Ramos (cell line): ENCODE data around the gene RAB15.

Experiments
- in situ Hi-C: fragments of 300-500 bp; cut with MboI; formaldehyde crosslinking; loops from one replicate; pipeline ENCODE4 v1.14.3; 2022; ENCODE audit warnings: low sequenced_read_pairs; ENCODE audit not compliant: unreplicated experiment

The RAB15 gene

DNA sequence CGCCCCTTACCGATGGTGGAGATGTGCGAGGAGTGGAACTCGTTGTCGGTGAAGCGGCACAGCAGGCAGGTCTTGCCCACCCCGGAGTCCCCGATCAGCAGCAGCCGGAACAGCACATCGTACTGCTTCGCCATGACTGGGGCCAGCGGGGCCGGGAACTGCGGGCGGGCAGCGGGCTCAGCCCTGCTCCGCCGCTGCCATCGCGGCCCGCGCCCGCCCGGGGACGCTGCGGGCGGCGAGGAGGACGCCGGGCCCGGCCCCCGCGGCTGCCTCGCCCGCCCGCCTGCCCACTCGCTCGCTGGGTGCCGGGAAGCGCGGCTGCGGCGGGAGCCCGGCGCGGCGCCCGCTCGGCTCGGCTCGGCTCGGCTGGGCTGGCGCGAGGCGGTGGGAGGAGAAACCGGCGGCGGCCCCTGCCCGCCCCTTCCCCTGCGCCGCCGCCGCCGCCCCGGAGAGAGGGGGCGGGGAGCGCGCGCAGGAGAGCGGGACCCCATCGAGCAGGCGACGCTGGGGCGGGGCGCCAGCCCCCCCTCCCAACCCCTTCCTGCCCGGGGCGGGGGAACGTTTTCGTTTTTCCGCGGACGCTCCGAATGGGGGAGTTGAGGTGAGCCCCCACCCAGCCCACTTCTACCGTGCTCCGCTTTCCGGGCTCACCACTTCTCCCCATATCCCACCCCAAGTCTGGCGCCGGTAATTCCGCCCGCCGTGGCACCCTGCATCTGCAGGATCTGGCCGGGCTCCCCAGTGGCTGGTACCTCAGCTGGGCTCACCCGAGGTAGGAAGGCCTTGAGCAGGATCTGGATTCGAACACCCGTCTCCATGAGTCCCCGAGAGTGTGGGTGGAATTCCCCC lies at the start of gene RAB15:
Gene RAB15, minus strand, starts transcription at position 394 of the 849 bp plus-strand sequence. Its CDS starts 260 bp downstream, at position 134.
- in situ Hi-C loops, result no loop called here

DNA sequence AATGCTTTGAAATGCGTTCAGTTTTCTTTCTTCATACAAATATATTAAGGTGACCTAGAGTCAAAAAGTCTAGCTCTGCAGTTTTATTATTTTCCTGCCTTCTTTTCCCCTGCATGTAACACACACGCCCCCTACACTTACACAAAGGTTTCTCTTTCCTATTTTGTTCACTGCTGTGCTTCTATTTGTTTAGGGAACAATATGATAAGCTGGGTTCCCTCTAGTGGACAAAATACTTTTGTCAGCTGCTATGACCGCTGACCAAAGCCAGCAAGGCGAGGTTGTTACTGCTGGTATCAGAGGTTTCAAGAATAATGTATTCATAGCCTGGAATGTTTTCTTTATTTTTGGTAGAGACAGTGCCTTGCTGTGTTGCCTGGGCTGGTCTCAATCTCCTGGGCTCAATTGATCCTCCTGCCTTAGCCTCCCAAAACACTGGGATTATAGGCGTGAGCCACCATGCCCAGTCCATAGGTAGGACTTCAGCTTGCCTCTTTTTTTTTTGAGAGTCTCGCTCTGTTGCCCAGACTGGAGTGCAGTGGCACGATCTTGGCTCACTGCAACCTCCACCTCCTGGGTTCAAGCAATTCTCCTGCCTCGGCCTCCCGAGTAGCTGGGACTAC lies 47.9 kb upstream of the RAB15 start:
- in situ Hi-C loops, result no loop called here

DNA sequence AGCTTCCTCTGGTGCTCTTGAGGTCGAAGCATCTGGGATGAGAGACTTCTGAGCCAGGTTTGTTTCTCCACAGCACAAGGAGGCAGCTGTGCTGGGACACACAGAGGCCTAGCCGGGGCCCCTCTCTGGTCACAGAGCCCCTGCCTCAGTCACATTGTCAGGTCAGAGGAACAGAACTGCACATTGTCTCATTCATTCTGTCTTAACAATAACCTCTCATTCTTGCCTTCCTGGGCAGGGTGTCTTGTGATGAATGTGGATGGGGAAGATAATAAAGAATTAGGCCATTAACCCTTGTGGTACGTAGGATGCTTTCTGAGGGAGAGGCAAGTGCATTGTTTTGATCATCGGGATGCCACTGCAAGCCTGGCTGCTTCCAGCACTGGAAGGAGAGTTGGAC lies 44.3 kb upstream of the RAB15 start:
- in situ Hi-C loops, result no loop called here

DNA sequence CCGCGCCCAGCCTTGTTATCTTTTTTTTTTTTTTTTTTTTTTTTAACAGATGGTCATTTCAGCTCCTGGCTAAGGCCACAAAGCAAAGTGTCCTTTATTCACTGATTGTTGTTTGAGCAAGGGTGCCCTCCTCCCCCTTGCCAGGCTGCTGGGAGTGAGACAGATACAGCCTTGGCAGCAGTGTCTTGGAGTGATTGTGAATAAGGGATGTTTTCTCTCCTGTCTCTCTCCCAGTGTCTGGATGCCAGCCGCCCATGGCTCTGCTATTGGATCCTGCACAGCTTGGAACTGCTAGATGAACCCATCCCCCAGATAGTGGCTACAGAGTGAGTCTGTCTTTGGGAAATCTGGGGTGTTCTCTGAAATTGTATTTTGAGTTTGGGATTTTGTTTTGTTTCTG lies 43.3 kb upstream of the RAB15 start:
- in situ Hi-C loops, result no loop called here

DNA sequence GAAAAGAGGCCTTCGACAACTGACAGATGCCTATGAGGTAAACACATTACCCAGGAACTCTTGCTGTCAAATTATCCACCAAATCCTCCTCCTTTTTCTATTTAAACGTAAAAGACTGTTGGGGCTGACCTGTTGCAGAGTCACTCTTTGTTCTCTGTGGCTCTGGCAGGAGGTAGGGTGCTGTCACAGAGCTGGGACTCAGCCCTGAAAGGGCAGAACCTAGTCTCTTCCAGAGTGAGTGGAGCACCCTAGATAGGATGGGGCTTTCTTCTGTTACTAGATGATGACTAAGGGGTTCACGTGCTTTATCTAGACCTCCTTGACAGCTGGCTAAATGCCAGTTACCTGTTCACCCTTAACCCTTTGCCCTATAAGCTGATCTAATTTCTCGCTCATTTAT lies 40.2 kb upstream of the RAB15 start:
- in situ Hi-C loops, result no loop called here

DNA sequence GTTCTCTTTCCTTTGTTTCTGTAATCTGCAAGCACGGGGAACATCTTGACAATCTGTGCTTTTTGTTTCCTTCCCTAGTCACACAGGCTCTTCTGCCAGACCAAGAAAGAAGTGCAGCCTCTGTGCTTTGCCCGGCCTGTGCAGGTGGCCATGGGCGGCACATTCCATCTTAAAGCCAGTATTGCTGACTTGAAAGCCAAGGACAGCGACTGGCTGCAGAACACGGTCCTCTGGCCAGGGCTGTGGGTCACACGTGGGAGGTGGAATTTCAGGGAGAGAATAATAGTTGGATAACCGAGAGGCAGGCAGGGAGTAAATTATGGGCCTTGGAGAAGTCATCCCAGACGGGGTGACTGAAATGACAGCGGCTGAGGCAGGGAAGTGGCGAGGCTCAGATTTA lies 39.4 kb upstream of the RAB15 start:
- in situ Hi-C loops, result no loop called here

DNA sequence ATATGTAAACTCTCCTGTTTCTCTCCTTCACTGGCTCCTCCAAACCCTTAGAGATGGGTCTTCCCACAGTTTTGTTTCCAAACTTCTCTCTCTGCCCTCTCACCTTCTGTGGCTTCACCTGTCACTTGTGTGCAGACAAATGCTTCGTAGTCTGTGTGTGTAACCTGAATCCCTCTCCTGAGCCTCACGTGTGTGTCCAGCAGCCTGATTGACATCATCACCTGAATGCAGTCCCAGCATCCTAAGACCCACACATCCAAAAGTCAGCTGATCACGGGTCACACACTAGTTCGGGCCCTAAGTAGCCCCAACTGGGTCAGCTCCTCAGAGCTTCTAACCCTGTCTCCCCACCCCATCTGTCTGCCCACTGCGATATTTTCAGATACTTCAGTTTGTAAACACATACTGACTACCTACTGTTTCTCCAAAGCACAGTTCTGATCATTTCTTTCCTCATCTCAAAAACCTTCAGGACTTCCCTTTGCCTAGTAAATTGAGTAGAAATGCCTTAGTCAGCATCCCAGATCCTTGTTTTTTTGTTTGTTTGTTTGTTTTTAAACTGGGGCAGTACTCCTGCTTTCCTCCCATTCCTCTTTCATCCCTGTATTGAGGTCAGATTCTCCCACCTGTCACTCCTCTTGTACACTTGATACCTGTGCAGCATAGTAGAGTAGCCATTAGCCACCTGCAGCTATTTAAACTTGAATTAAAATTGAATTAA lies 38.2 kb upstream of the RAB15 start:
- in situ Hi-C loops, result no loop called here

DNA sequence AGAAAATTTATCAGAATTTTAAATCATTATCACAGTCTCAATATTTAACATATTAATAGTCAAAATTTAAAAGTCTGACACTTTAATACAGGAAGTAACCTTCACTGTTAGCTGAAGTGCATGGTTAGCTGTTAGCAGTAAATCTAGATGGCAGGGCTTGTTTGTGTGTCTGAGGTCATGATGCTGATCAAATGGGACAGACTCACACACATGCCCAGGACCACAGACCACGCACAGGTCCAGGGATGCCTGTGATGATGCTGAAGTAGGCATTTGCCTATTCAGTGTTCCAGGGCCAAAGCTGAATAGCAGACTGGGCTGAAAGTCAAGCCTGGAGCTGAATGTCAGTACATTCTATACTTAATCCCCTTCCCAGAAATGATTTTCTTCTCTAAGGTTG lies 35.1 kb upstream of the RAB15 start:
- in situ Hi-C loops, result no loop called here

DNA sequence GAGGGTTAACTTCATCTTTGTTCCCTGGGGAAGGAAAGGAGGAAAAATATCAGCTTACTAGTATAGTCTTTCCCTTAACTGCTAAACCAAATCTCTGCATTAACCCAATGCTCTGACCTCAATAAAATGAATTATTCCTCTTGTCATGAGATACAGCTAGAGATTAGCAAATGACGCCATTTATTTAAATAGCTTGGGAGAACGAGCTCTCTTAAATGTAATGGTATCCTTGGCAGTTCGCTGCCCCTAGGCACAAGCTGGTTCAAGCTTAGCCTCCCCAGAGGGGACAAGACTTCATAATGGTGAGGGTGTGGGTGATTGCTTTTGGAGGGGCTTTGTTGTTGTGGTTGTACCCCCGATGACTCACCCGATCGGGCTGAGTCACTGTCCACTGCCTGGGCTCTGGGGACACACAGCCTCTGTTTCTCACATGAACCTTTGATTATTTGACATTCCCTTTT lies 34.2 kb upstream of the RAB15 start:
- in situ Hi-C loops, result no loop called here

DNA sequence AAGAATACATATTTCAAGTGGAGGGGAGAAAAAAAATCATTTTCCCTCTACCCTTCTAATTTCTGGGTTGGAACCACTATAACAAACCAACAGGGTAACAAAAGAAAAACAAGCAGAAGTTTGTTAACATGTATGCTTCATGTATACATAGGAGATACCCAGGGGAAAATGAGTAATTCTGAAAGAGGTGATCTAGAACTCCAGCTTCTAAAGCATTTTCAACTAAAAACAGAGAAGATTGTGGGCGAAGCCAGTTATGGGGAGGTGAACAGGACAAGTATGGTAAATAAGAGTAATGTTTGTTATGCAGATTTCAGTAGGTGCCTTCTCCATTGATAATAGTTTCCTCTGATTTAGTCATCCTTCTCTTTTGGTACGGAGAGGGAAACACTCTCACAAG lies 31.3 kb upstream of the RAB15 start:
- in situ Hi-C loops, result no loop called here

DNA sequence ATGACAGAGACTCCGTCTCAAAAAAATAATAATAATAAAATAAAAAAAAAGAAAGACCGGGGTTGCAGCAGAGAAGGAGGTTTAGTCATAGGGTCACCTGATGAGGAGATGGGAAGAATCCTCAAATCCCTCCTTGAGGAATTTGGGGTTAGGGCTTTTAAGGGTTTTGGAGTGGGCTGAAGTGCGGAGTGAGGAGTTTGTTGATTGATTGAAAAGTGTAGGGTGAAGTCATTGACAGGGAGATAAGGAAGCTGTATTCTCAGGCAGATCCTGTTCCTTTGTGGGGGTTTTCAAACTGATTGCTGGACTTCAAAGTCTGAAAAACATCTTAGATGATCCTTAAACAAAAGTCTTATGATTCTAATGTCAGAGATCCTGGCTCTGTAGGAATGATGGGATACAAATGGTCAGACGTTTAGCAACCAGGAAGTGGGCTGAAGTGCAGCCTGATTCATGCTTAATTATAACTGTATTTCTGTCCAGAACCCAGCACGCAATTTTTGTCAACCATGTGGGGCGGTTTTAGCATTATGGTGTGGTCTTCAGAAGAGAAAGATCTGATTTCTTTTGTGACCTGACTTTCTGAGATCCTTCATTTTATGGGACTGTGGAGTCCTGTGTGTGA lies 30.6 kb upstream of the RAB15 start:
- in situ Hi-C loops, result no loop called here

DNA sequence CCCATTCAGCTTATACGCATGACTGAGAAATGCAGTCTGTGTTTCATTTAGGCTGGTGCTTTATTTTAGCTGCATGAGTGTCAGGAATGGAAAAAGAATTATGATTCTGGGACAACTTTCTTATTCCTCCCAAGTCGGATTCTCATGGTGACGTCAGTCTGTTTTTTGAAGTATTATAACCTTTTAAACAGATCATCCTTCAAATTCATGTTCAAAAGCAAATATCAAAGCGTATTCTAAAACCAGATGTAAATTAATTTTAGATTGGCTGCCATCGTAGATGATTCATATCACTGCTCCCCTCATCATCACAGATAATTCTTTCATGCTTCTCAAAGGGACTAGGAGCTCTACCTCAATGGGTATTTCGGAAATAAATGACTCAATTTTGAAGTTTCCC lies 29.6 kb upstream of the RAB15 start:
- in situ Hi-C loops, result no loop called here

DNA sequence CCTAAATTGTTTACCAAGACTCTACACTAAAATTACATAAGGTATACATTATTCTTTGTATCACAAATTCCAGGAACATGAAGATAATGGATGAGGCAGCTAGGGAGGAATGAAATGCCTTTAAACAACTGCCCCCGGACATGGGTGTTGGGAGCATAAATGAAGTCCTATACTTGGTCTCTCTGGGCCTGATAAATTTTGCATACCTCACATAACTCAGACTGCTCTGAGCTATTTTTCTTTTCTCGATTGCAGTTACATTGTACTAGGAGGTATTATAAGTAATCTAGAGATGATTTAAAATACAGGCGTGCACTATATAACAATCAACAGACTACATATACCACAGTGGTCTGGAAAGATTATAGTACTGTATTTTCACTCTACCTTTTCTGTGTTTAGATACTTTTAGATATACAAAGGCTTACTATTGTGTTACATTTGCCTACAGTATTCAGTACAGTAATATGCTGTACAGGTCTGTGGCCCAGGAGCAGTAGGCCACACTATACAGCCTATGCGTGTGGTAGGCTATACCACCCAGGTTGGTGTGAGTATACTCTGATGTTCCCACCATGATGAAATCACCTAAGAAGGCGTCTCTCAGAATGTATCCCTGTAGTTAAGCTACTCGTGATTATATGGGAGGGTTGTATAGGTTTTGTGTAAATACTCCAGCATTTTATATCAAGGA lies 28.9 kb upstream of the RAB15 start:
- in situ Hi-C loops, result no loop called here

DNA sequence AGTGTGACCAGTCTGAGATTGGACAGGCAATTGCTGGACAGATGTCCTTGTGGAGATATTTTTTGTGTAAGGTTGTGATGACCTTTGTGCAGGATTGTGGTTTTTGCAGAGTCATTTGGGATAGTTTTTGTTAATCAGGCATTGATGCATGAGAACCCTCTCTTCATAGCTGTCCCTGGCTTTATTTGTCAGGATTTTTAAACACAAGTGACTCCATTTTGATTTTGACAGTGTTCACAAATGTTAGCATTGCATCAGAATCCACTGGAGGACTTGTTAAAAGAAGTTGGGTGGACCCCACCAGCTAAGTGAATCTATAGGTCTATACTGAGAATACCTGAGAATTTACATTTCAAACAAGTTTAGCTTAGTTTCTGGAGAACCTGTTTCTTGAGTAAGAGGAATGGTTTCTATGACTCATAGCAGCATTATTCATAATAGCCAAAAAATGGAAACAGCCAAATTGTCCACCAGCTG lies 26.4 kb upstream of the RAB15 start:
- in situ Hi-C loops, result loop anchor here (25.0 kb wide), 1 partner anchor 414 kb away; the partner anchor contains the start of gene FUT8

DNA sequence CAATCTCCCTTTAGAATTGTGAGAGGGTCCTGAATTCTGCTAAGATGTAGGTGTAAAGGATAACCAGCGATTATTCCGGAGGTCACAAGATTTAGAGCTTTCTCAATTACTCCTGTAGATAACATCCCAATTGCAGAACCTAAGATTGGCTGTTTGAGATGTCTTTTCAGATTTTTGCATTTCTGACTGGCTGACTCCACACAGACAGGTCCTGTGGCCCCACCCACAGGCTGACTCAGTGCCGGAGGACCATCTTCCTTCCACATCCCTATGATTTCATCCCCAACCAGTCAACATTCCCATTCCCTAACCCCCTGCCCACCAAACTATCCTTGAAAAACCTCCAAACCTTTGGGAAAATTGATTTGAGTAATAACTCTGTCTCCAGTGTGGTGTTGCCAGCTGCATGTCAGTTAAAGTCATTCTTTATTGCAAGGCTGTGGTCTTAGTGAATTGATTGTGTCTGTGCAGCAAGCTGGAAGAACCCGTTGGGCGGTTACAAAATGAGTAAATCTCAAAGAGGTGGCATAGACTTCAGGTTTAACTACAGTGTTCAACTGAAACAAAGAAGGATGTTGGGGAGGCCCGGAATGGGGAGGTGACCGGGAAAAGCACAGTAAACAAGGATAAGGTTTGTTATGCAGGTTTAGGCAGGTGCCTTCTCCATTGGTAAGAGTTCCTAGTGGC lies 25.1 kb upstream of the RAB15 start:
- in situ Hi-C loops, result loop anchor here (25.0 kb wide), 1 partner anchor 415 kb away; the partner anchor contains the start of gene FUT8

DNA sequence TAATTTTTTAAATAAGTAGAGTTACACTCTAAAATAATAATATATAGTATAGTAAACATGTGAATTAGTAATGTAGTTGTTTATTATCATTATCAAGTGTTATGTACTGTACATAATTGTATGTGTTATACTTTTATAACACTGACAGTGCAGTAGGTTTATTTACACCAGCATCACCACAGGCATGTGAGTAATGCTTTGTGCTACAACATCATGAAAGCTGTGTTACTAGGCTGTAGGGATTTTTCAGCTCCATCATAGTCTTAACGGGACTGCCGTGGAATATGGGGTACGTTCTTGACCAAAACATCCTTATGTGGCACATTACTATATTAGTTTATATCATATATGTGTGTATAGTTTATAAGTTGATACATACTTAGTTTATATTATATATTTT lies 23.2 kb upstream of the RAB15 start:
- in situ Hi-C loops, result loop anchor here (25.0 kb wide), 1 partner anchor 417 kb away; the partner anchor contains the start of gene FUT8

DNA sequence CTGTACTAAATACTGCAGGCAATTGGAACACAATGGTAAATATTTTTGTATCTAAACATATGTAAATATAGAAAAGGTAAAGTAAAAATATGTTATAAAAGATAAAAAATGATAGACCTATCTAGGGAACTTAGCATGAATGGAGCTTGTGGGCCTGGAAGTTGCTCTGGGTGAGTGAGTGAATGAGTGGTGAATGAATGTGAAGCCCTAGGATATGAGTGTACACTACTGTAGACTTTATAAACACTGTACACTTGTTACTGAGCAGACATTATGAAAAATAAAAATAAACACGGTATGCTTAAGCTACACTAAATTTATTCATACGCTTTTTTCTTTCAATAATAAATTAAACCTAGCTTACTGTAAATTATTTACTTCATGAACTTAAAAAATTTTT lies 22.4 kb upstream of the RAB15 start:
- in situ Hi-C loops, result loop anchor here (25.0 kb wide), 1 partner anchor 418 kb away; the partner anchor contains the start of gene FUT8

DNA sequence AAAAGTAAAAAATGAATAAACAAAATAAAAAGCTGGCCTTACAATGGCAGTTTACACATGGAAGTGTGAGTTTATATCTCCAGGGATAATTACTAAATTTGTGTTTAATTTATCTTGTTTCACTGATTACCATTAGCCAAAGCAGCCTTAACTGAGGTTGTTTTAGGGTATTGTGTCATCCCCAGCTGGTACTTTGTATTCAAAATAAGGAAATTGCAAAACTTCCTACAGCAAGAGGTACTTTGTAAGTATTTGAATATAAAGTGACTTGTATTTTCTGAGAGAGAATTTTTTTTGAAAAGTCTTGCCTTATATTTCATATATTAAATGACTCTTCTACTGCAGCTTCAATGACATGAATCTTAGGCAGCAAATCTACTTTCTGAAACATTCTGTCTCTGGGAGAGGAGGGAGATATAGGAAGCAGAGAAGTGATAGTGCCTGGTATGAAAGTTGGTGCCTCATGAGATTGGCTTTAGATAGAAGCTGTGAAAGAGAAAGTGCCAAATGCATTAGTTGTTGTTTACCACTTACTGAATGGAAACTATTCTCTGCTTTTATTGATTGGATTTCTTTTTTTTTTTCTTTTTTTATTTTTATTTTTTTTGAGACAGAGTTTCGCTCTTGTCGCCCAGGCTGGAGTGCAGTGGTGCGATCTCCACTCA lies 21.3 kb upstream of the RAB15 start:
- in situ Hi-C loops, result loop anchor here (25.0 kb wide), 1 partner anchor 419 kb away; the partner anchor contains the start of gene FUT8
